Large intestine (tissue), 12 donors: ENCODE measurements around the gene RNF146. TPM values are rescaled to one million over a fixed set of nuclear protein-coding genes. Genes with fewer than 3 reads are reported as not detected.
A peak's percentile ranks its signal among the peaks of the same experiment; 100 is the strongest.
"Not testable (repeated sequence)": the region's sequence is repeated elsewhere in the genome, so short reads cannot be mapped to it uniquely, and the experiment has no call there.

Experiments used
- DNase-seq, 2 donors: peaks; one replicate each; pipeline versions ENCODE4 v3.0.0 to v3.0.0-alpha.2; 2013
- H3K27ac ChIP-seq: one replicate; pipeline ENCODE4 v1.5.1; 2013; ENCODE audit warnings: low read length
- H3K27me3 ChIP-seq: 2 replicates; pipeline ENCODE4 v1.6.1; 2013; ENCODE audit warnings: low read length; ENCODE audit not compliant: control insufficient read depth, insufficient read depth
- H3K36me3 ChIP-seq: 2 replicates; pipeline ENCODE4 v1.6.1; 2013; ENCODE audit warnings: low read length; ENCODE audit not compliant: control insufficient read depth, insufficient read depth
- H3K4me1 ChIP-seq: one replicate; pipeline ENCODE4 v1.6.1; 2013; ENCODE audit warnings: low read length; ENCODE audit not compliant: control insufficient read depth, insufficient read depth
- H3K4me3 ChIP-seq: one replicate; pipeline ENCODE4 v1.5.1; 2013; ENCODE audit warnings: low read length
- H3K9me3 ChIP-seq: one replicate; pipeline ENCODE4 v1.6.1; 2013; ENCODE audit warnings: mild to moderate bottlenecking, low read depth, low read length, moderate library complexity; ENCODE audit not compliant: control insufficient read depth
- WGBS: methylation state at CpG from one replicate; pipeline ENCODE4 v1.1.5; 2013; ENCODE audit warnings: low lambda C conversion rate; ENCODE audit not compliant: insufficient coverage; 5-methylcytosine and 5-hydroxymethylcytosine counted together
- long read RNA-seq, 11 donors: transcript quantifications; one replicate each; lab custom pipeline, GENCODE V29; 2026
- polyA plus RNA-seq: library from polyadenylated mRNA; unstranded; fragments of 120-200 nt; gene quantifications from one replicate; pipeline ENCODE4 v1.2.1, GENCODE V29; 2013

Gene RNF146
- polyA plus RNA-seq = 48.2 TPM
- long read RNA-seq, donor 1, partial matches to known transcripts = 0 of 4 reads
- long read RNA-seq, donor 1, other reads (novel, unspliced or antisense) = 0 of 4 reads
- long read RNA-seq, donor 2, partial matches to known transcripts = 5 of 11 reads
- long read RNA-seq, donor 2, other reads (novel, unspliced or antisense) = 0 of 11 reads
- long read RNA-seq, donor 3, partial matches to known transcripts = 0 of 12 reads
- long read RNA-seq, donor 3, other reads (novel, unspliced or antisense) = 0 of 12 reads
- long read RNA-seq, donor 4, partial matches to known transcripts = 0 of 2 reads
- long read RNA-seq, donor 4, other reads (novel, unspliced or antisense) = 0 of 2 reads
- long read RNA-seq, donor 5, partial matches to known transcripts = 16 of 25 reads
- long read RNA-seq, donor 5, other reads (novel, unspliced or antisense) = 0 of 25 reads
- long read RNA-seq, donor 6, partial matches to known transcripts = 0 of 11 reads
- long read RNA-seq, donor 6, other reads (novel, unspliced or antisense) = 0 of 11 reads
- long read RNA-seq, donor 7, partial matches to known transcripts = 0 of 10 reads
- long read RNA-seq, donor 7, other reads (novel, unspliced or antisense) = 0 of 10 reads
- long read RNA-seq, donor 8, partial matches to known transcripts = 0 of 12 reads
- long read RNA-seq, donor 8, other reads (novel, unspliced or antisense) = 0 of 12 reads
- long read RNA-seq, donor 9, transcript RNF146-213 (3 exons, 2,070 nt) = major isoform, 5 of 46 reads
- long read RNA-seq, donor 9, partial matches to known transcripts = 5 of 46 reads
- long read RNA-seq, donor 9, other reads (novel, unspliced or antisense) = 28 of 46 reads
- long read RNA-seq, donor 10, partial matches to known transcripts = 0 of 13 reads
- long read RNA-seq, donor 10, other reads (novel, unspliced or antisense) = 0 of 13 reads
- long read RNA-seq, donor 11, partial matches to known transcripts = 0 of 8 reads
- long read RNA-seq, donor 11, other reads (novel, unspliced or antisense) = 0 of 8 reads

GRCh38 chr6:127266178-127266891, at the start of gene RNF146:
RNF146 (plus strand) TSS chr6:127266864; CDS start chr6:127280339, 13,475 bp downstream.
- no peaks in the 10 kb centered on the region for H3K27me3 ChIP-seq
- DNase-seq = peak; percentile 68 to 91
- peak within 1 kb of the TSS; percentile 93 for H3K27ac ChIP-seq
- no peaks in the 10 kb centered on the region for H3K9me3 ChIP-seq
- H3K4me1 ChIP-seq = peaks cover 3% of the 10 kb centered on the region
- H3K36me3 ChIP-seq = no peaks in the 10 kb centered on the region
- 8% methylated on average over 2 of the region's 40 CpGs for WGBS
- peak within 1 kb of the TSS; percentile 91 for H3K4me3 ChIP-seq

DNA sequence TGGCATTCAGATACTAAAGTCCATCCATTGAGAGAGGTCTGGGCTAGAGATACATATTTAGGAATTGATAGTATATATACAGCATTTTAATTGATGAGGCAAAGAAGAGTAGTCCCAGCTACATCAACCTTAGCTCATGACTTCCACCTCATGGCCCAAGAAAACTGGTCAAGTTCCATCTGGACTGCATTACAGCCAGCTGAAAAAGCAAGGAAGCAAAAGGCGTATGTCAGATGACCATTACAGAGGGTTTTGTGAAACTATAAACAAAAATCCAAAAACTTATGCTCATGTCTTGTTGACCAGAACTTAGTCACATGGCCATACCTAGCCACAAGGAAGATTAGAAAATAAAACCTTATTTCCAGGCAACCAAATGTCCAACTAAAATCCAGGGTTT, 46.8 kb upstream of the RNF146 start:
- no peaks in the 10 kb centered on the region for H3K9me3 ChIP-seq
- no peak for DNase-seq
- H3K4me3 ChIP-seq = no peak overlapping the region
- no peaks in the 10 kb centered on the region for H3K36me3 ChIP-seq
- peaks cover 6% of the 10 kb centered on the region for H3K4me1 ChIP-seq
- no CpG with 5 or more reads among the region's 1 CpG for WGBS
- H3K27me3 ChIP-seq = no peaks in the 10 kb centered on the region
- H3K27ac ChIP-seq = no peak overlapping the region

DNA sequence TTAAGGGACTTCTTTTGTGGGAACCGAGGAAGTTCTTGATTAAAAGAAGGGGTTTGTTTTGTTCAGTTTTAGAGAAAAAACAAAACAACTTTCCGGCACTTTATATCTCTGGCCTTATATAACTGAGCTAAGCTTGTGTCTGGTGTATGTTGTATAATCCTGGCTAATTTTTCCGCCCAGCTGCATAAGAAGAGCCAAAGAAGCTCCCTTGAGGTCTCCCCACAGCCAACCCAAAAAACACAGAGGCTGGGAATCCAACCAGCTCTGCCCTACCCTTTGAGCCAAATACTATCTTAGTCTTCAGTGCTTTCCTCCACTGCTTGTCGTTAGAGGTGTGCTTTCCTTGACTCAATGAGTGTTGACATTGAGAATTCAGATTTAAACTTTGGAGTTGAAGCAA, 45.5 kb upstream of the RNF146 start:
- no peak for DNase-seq
- no peaks in the 10 kb centered on the region for H3K9me3 ChIP-seq
- no peak overlapping the region for H3K27ac ChIP-seq
- H3K4me1 ChIP-seq = peaks cover 4% of the 10 kb centered on the region
- no peaks in the 10 kb centered on the region for H3K27me3 ChIP-seq
- H3K4me3 ChIP-seq = no peak overlapping the region
- H3K36me3 ChIP-seq = no peaks in the 10 kb centered on the region
- WGBS = 50% methylated on average over 1 of the region's 4 CpGs

GRCh38 chr6:127222418-127222817, 44.2 kb upstream of the RNF146 start:
- no peaks in the 10 kb centered on the region for H3K9me3 ChIP-seq
- H3K4me1 ChIP-seq = no peaks in the 10 kb centered on the region
- no peak overlapping the region for H3K27ac ChIP-seq
- H3K36me3 ChIP-seq = no peaks in the 10 kb centered on the region
- no peak for DNase-seq
- no CpG with 5 or more reads among the region's 1 CpG for WGBS
- H3K4me3 ChIP-seq = no peak overlapping the region
- H3K27me3 ChIP-seq = no peaks in the 10 kb centered on the region

DNA sequence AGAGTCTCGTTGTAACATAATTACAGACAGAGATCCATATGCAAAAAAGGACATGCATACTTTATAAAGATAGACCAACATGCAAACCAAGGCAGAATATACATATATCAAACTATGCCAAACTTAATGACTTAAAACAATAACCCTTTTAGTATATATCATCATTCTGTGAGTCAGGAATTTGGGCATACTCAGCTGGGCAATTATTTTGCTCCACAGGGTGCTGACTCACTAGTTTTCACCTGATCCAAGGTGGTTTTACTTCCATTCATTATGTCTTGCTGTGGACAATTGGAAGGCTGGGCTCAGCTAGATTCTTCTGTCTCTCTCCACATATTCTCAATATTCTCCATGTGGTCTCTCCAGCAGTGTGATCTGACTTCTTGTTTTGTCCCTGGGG, 41.2 kb upstream of the RNF146 start:
- no peak overlapping the region for H3K4me3 ChIP-seq
- no CpG with 5 or more reads among the region's 1 CpG for WGBS
- no peak overlapping the region for H3K27ac ChIP-seq
- H3K9me3 ChIP-seq = no peaks in the 10 kb centered on the region
- no peaks in the 10 kb centered on the region for H3K4me1 ChIP-seq
- no peaks in the 10 kb centered on the region for H3K36me3 ChIP-seq
- no peaks in the 10 kb centered on the region for H3K27me3 ChIP-seq
- DNase-seq = no peak

DNA sequence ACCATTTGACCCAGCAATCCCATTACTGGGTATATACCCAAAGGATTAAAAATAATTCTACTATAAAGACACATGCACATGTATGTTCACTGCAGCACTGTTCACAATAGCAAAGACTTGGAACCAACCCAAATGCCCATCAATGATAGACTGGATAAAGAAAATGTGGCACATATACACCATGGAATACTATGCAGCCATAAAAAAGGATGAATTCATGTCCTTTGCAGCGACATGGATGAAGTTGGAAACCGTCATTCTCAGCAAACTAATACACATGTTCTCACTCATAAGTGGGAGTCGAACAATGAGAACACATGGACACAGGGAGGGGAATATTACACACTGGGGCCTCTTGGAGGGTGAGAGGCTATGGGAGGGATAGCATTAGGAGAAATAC, 32.8 kb upstream of the RNF146 start:
- H3K9me3 ChIP-seq, H3K4me1 ChIP-seq, H3K27ac ChIP-seq, H3K27me3 ChIP-seq, H3K4me3 ChIP-seq, H3K36me3 ChIP-seq, DNase-seq: not testable (repeated sequence)
- WGBS = no CpG with 5 or more reads among the region's 3 CpGs

- DNase-seq = no peak
- Histone ChIP-seq H3K36me3 (no peaks in the 10 kb centered on the region), H3K27me3 (no peaks in the 10 kb centered on the region), H3K27ac (no peak overlapping the region), H3K9me3 (no peaks in the 10 kb centered on the region), H3K4me1 (no peaks in the 10 kb centered on the region), H3K4me3 (no peak overlapping the region)
- 100% methylated on average over 1 of the region's 1 CpG for WGBS
Measured at GRCh38 chr6:127243501-127243900, 23.2 kb upstream of the RNF146 start.

GRCh38 chr6:127247114-127248096, 19.3 kb upstream of the RNF146 start:
- Histone ChIP-seq H3K4me3 (no peak overlapping the region), H3K4me1 (no peaks in the 10 kb centered on the region), H3K27me3 (no peaks in the 10 kb centered on the region), H3K36me3 (no peaks in the 10 kb centered on the region), H3K9me3 (no peaks in the 10 kb centered on the region), H3K27ac (no peak overlapping the region)
- WGBS = no CpG with 5 or more reads among the region's 4 CpGs
- DNase-seq = no peak

GRCh38 chr6:127249621-127250020, 17.0 kb upstream of the RNF146 start:
- Histone ChIP-seq H3K9me3 (no peaks in the 10 kb centered on the region), H3K27me3 (no peaks in the 10 kb centered on the region), H3K27ac (no peak overlapping the region), H3K36me3 (no peaks in the 10 kb centered on the region), H3K4me1 (no peaks in the 10 kb centered on the region), H3K4me3 (no peak overlapping the region)
- DNase-seq = no peak
- 67% methylated on average over 1 of the region's 1 CpG for WGBS
